Lower lobe of right lung (tissue), 2 donors: ENCODE data around the gene TENT4A. TPM values are rescaled to one million over a fixed set of nuclear protein-coding genes. Genes with fewer than 3 reads are reported as not detected.
A peak's percentile ranks its signal among the peaks of the same experiment; 100 is the strongest.

Experiments
- ATAC-seq, 2 donors: fragments of 200-7000 bp; cut with Tn5 transposase; one replicate each; pipeline ENCODE4 v1.9.1; 2020 to 2022; ENCODE audit warnings: mild to moderate bottlenecking in 2 of 2, moderate library complexity in 2 of 2
- DNase-seq: peaks from one replicate; pipeline ENCODE4 v3.0.0-alpha.2; 2020
- H3K27ac ChIP-seq: fragments of 200-600 bp; one replicate; pipeline ENCODE4 v1.8.0; 2022
- H3K27me3 ChIP-seq: fragments of 200-600 bp; one replicate; pipeline ENCODE4 v1.8.0; 2022; ENCODE audit warnings: low read depth
- H3K36me3 ChIP-seq: fragments of 200-600 bp; one replicate; pipeline ENCODE4 v1.8.0; 2022; ENCODE audit warnings: mild to moderate bottlenecking
- H3K4me1 ChIP-seq: fragments of 200-600 bp; one replicate; pipeline ENCODE4 v1.8.0; 2022
- H3K4me3 ChIP-seq: fragments of 200-600 bp; one replicate; pipeline ENCODE4 v1.8.0; 2022; ENCODE audit warnings: mild to moderate bottlenecking
- H3K9me3 ChIP-seq: fragments of 200-600 bp; one replicate; pipeline ENCODE4 v1.8.0; 2022
- intact Hi-C: fragments of 100-400 bp; cut with DNase I; formaldehyde crosslinking; loops from one replicate; pipeline ENCODE4 v1.11.0; 2022
- total RNA-seq: library from RNA; stranded (reverse); fragmentation: NEBNext Ultra II Directional; extraction: Animal tissue kit (Norgen Biotek cat#: 25700); gene quantifications from one replicate; pipeline ENCODE4 v1.2.1, GENCODE V29; 2021
- TF ChIP-seq, protein P1 (sequence below): fragments of 200-600 bp; IDR thresholded peaks from one replicate; pipeline ENCODE4 v1.8.0; 2022; ENCODE audit warnings: antibody characterized with exemption, mild to moderate bottlenecking
- donor health status: DM: no; HTN: yes; CAD: no; lungs with severe emphysema.

TENT4A gene
- total RNA-seq, 1 donor from 2014 or later: 24.1 TPM

- Histone ChIP-seq H3K36me3 (peaks cover 31% of the 10 kb centered on the region), H3K4me3 (no peak overlapping the region), H3K27ac (no peak overlapping the region), H3K4me1 (peaks cover 3% of the 10 kb centered on the region), H3K27me3 (no peaks in the 10 kb centered on the region), H3K9me3 (no peaks in the 10 kb centered on the region)
- intact Hi-C loops: no loop called here
- peak; percentile 66 for DNase-seq
- TF ChIP-seq, protein P1, sequence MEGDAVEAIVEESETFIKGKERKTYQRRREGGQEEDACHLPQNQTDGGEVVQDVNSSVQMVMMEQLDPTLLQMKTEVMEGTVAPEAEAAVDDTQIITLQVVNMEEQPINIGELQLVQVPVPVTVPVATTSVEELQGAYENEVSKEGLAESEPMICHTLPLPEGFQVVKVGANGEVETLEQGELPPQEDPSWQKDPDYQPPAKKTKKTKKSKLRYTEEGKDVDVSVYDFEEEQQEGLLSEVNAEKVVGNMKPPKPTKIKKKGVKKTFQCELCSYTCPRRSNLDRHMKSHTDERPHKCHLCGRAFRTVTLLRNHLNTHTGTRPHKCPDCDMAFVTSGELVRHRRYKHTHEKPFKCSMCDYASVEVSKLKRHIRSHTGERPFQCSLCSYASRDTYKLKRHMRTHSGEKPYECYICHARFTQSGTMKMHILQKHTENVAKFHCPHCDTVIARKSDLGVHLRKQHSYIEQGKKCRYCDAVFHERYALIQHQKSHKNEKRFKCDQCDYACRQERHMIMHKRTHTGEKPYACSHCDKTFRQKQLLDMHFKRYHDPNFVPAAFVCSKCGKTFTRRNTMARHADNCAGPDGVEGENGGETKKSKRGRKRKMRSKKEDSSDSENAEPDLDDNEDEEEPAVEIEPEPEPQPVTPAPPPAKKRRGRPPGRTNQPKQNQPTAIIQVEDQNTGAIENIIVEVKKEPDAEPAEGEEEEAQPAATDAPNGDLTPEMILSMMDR: no peak
- ATAC-seq: no peak
Observed at GRCh38 chr5:6760686-6761085, 47.5 kb downstream of the TENT4A start.

DNA sequence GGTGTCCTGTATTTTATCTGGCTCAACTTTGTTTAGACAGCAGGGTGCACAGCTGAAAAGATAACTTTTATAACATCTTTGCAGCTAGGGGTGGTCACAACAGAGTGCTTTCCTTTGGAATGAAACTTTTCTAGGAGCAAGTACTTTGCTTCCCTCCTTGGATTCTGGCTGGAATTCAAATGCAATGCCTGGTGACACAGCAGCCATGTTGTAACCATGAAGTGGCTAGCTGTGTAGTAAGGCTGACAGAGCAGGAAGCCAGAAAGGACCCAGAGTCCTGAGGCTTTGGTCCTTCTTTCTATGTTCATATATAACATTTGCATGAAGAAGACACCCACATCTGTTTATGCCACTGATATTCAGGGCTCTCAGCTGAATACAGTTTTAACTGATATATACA lies 48.1 kb downstream of the TENT4A start:
- ATAC-seq (no peak), DNase-seq (no peak)
- H3K4me3 ChIP-seq: no peak overlapping the region
- H3K4me1 ChIP-seq: peaks cover 9% of the 10 kb centered on the region
- no peaks in the 10 kb centered on the region for H3K27me3 ChIP-seq
- no peaks in the 10 kb centered on the region for H3K9me3 ChIP-seq
- intact Hi-C loops: no loop called here
- TF ChIP-seq, protein P1: no peak
- H3K36me3 ChIP-seq: peaks cover 25% of the 10 kb centered on the region
- no peak overlapping the region for H3K27ac ChIP-seq

DNA sequence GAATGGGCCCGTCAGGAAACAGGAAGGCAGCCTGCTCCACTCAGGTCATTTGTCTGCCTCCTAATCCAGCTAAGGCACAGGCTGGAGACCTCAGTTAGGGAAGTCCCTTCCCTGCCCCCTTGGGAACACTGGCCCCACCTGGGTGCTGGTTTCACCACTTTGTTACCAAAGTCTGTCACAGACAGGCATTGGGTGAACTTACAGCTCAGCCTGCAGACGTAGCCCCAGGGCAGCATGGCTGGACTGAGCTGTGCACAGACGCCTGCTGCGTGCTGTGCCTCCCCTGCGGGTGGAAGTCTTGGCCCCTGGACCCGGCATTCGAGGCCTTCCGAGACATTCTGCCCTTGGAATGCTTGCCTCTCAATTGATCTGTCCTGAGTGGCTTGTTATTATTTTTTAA lies 48.9 kb downstream of the TENT4A start:
- ATAC-seq: no peak
- Histone ChIP-seq H3K4me1 (peaks cover 17% of the 10 kb centered on the region), H3K27ac (no peak overlapping the region), H3K36me3 (peaks cover 17% of the 10 kb centered on the region), H3K27me3 (no peaks in the 10 kb centered on the region), H3K4me3 (no peak overlapping the region), H3K9me3 (no peaks in the 10 kb centered on the region)
- intact Hi-C loops: no loop called here
- TF ChIP-seq, protein P1: no peak
- no peak for DNase-seq

DNA sequence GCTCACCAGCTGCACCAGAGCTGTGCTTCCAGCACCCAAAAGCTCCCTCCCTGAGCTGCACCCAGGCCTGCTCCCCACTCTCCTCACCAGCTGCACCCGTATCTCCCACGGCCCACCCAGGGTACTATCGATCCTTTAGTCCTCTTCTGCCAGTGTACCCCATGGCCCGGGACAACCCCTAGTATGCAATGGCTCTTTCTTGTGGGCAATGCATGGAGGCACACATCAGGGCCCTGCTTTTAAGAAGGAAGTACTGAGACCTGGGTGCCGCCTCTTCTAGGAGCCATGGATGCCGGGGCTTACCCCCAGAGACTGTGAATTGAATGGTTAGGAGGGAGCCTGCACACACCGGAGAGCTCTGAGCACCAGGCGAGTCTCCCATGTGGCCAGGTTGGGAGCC lies 49.5 kb downstream of the TENT4A start:
- ATAC-seq: no peak
- no peaks in the 10 kb centered on the region for H3K9me3 ChIP-seq
- intact Hi-C loops: no loop called here
- TF ChIP-seq, protein P1: no peak
- H3K4me3 ChIP-seq: no peak overlapping the region
- H3K27ac ChIP-seq: no peak overlapping the region
- DNase-seq: no peak
- H3K27me3 ChIP-seq: no peaks in the 10 kb centered on the region
- peaks cover 11% of the 10 kb centered on the region for H3K36me3 ChIP-seq
- peaks cover 18% of the 10 kb centered on the region for H3K4me1 ChIP-seq

GRCh38 chr5:6763191-6763590 lies 50.0 kb downstream of the TENT4A start:
- Histone ChIP-seq H3K4me1 (peaks cover 18% of the 10 kb centered on the region), H3K4me3 (no peak overlapping the region), H3K27ac (no peak overlapping the region), H3K27me3 (no peaks in the 10 kb centered on the region), H3K9me3 (no peaks in the 10 kb centered on the region), H3K36me3 (peaks cover 6% of the 10 kb centered on the region)
- DNase-seq: no peak
- TF ChIP-seq, protein P1: no peak
- ATAC-seq: no peak
- intact Hi-C loops: no loop called here
